Lower leg skin (tissue), 3 donors: ENCODE results near the gene PACS1.

Experiments
- POLR2A ChIP-seq, 2 donors: fragments of 450-650 bp; IDR thresholded peaks; one replicate each; pipeline ENCODE4 v1.6.1; 2016 to 2017; ENCODE audit warnings: antibody characterized with exemption in 2 of 2, mild to moderate bottlenecking in 1 of 2, moderate library complexity in 1 of 2
- TF ChIP-seq, protein P1 (sequence below), 3 donors: fragments of 450-650 bp; IDR thresholded peaks; one replicate each; pipeline ENCODE4 v1.5.1; 2016; ENCODE audit warnings: antibody characterized with exemption in 3 of 3, mild to moderate bottlenecking in 3 of 3, moderate library complexity in 2 of 3

DNA sequence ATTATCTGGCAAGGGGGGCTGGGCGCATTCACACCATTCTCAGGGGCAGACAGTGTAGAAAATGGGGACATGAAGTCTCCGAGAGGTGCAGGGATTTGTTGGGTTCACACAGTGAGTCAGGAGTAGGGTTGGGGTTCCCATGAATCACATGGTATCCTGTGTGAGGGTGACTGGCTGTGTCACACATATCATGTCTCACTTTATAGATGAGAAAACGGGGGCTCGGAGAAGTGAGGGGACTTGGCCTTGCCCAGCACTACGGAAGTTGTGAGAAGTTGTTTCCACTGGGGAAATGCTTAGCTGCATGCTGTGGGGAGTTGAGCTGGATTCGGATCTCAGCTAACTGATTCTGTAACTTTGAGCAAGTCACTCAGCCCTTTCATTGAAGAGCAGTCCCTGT is 25.3 kb upstream of the PACS1 start:
- TF ChIP-seq, protein P1, sequence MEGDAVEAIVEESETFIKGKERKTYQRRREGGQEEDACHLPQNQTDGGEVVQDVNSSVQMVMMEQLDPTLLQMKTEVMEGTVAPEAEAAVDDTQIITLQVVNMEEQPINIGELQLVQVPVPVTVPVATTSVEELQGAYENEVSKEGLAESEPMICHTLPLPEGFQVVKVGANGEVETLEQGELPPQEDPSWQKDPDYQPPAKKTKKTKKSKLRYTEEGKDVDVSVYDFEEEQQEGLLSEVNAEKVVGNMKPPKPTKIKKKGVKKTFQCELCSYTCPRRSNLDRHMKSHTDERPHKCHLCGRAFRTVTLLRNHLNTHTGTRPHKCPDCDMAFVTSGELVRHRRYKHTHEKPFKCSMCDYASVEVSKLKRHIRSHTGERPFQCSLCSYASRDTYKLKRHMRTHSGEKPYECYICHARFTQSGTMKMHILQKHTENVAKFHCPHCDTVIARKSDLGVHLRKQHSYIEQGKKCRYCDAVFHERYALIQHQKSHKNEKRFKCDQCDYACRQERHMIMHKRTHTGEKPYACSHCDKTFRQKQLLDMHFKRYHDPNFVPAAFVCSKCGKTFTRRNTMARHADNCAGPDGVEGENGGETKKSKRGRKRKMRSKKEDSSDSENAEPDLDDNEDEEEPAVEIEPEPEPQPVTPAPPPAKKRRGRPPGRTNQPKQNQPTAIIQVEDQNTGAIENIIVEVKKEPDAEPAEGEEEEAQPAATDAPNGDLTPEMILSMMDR (IDR thresholded peaks at IDR 0.05): no peak
- no peak for TF ChIP-seq POLR2A (IDR thresholded peaks at IDR 0.05)
